Stimulated activated CD8-positive, alpha-beta memory T cell treated with anti-CD3 and anti-CD28 coated beads, Interleukin-12 subunit alpha, Interleukin-12 subunit beta, amount 100 ng/mL, for 4 hours (primary cell): ENCODE results near the gene NISCH.

Source experiments
- DNase-seq: peaks from one replicate; pipeline ENCODE4 v3.0.0-alpha.2; 2020; ENCODE audit warnings: low read depth

Gene NISCH

GRCh38 chr3:52447512-52448355, 7.7 kb upstream of the NISCH start:
- no peak for DNase-seq

- no peak for DNase-seq
Measured at GRCh38 chr3:52450489-52451236, 4.7 kb upstream of the NISCH start.

- DNase-seq = no peak
Measured at GRCh38 chr3:52451237-52452083, 3.9 kb upstream of the NISCH start.

- no peak for DNase-seq
Measured at GRCh38 chr3:52452126-52452525, 3.3 kb upstream of the NISCH start.

GRCh38 chr3:52452570-52453221, 2.7 kb upstream of the NISCH start:
- no peak for DNase-seq

- DNase-seq = no peak
Measured at GRCh38 chr3:52453496-52454249, 1.7 kb upstream of the NISCH start, which contains the start of gene TNNC1. TSS of gene TNNC1 (minus strand) at chr3:52454041. CDS start at chr3:52454015, 26 bp downstream.

GRCh38 chr3:52454250-52454937, 1.0 kb upstream of the NISCH start:
- no peak for DNase-seq

- no peak for DNase-seq
Measured at GRCh38 chr3:52454938-52455282, 494 bp upstream of the NISCH start.

- DNase-seq = no peak
Measured at GRCh38 chr3:52456169-52456799, 880 bp downstream of the NISCH start.

- DNase-seq = no peak
Measured at GRCh38 chr3:52456800-52457183, 1.4 kb downstream of the NISCH start.

- no peak for DNase-seq
Measured at GRCh38 chr3:52458031-52458760, 2.8 kb downstream of the NISCH start.

GRCh38 chr3:52458770-52459545, 3.6 kb downstream of the NISCH start:
- DNase-seq = no peak

- no peak for DNase-seq
Measured at GRCh38 chr3:52461874-52462273, 6.5 kb downstream of the NISCH start.

- DNase-seq = no peak
Measured at GRCh38 chr3:52463416-52463815, 8.0 kb downstream of the NISCH start.

GRCh38 chr3:52468336-52468735, 12.9 kb downstream of the NISCH start:
- no peak for DNase-seq

- DNase-seq = no peak
Measured at GRCh38 chr3:52469001-52469400, 13.6 kb downstream of the NISCH start.

- DNase-seq = no peak
Measured at GRCh38 chr3:52470920-52471319, 15.5 kb downstream of the NISCH start.

- no peak for DNase-seq
Measured at GRCh38 chr3:52471371-52472238, 16.2 kb downstream of the NISCH start.
